GM12878 (cell line): ENCODE data around the gene CRYAB. TPM values are rescaled to one million over a fixed set of nuclear protein-coding genes. Genes with fewer than 3 reads are reported as not detected.

Experiments
- ATAC-seq: fragments of 200-7000 bp; cut with Tn5 transposase; 3 replicates; pipeline ENCODE4 v1.9.1; 2020; ENCODE audit warnings: mild to moderate bottlenecking, moderate library complexity
- BruUV-seq: library from RNA; stranded (reverse); fragments of 400-500 nt; replicated peaks from 2 replicates; lab custom pipeline; 2021; lab: Mats Ljungman, UMichigan
- CTCF ChIA-PET: fragments of 300-600 bp; sonication (Branson Sonifier 250); formaldehyde crosslinking; extraction: SDS; loops from one replicate; lab custom pipeline; 2021; ENCODE audit warnings: inconsistent platforms; lab: Yijun Ruan, JAX
- POLR2A ChIA-PET: fragments of 350-600 bp; formaldehyde crosslinking; extraction: SDS; loops from one replicate; lab custom pipeline; 2021; ENCODE audit warnings: inconsistent platforms; lab: Charles Lee
- RAD21 ChIA-PET: fragments of 300-600 bp; sonication (Branson Sonifier 250); formaldehyde crosslinking; loops from one replicate; lab custom pipeline; 2023; ENCODE audit warnings: antibody characterized with exemption; ENCODE audit not compliant: unreplicated experiment; lab: Charles Lee
- SMC1A ChIA-PET: fragments of 300-600 bp; sonication (Branson Sonifier 250); formaldehyde crosslinking; loops from one replicate; lab custom pipeline; 2023; ENCODE audit not compliant: unreplicated experiment, uncharacterized antibody; lab: Charles Lee
- DNase-seq: peaks from one replicate; pipeline ENCODE4 v3.0.0-alpha.2; 2011; ENCODE audit warnings: low read depth, low spot score
- FAIRE-seq: peaks from 3 replicates; lab custom pipeline; 2011; peaks lifted over from hg19 to GRCh38; lab: Jason Lieb, UNC
- H2AFZ ChIP-seq: 2 replicates; pipeline ENCODE4 v1.6.0; 2011; ENCODE audit warnings: low read depth, low read length, control low read depth; ENCODE audit not compliant: control insufficient read depth
- H3K27ac ChIP-seq: 2 replicates; pipeline ENCODE4 v1.5.1; 2011; ENCODE audit warnings: control low read depth; ENCODE audit not compliant: control insufficient read depth, insufficient read depth
- H3K27me3 ChIP-seq, 2 experiments: replicated peaks in 1 of 2; 2 replicates each; pipeline versions ENCODE4 v1.6.0 to v1.6.1; 2011; ENCODE audit warnings: low read length in 1 of 2; ENCODE audit not compliant: control insufficient read depth in 2 of 2, insufficient read depth in 2 of 2
- H3K36me3 ChIP-seq, 2 experiments: 2 replicates each; pipeline ENCODE4 v1.5.1; 2011; ENCODE audit warnings: low read length in 1 of 2; ENCODE audit not compliant: control insufficient read depth in 2 of 2, insufficient read depth in 2 of 2
- H3K4me1 ChIP-seq: 2 replicates; pipeline ENCODE4 v1.6.1; 2011; ENCODE audit warnings: mild to moderate bottlenecking, low read length, moderate library complexity, mixed read lengths; ENCODE audit not compliant: control insufficient read depth, insufficient read depth
- H3K4me2 ChIP-seq: 2 replicates; pipeline ENCODE4 v1.6.0; 2011; ENCODE audit warnings: control low read depth; ENCODE audit not compliant: control insufficient read depth, insufficient read depth
- H3K4me3 ChIP-seq: fragments of 200-600 bp; sonication (generic); 2 replicates; pipeline ENCODE4 v1.5.1; 2016
- H3K79me2 ChIP-seq: 2 replicates; pipeline ENCODE4 v1.6.0; 2011; ENCODE audit warnings: low read length; ENCODE audit not compliant: control insufficient read depth, insufficient read depth
- H3K9ac ChIP-seq: 2 replicates; pipeline ENCODE4 v1.8.0; 2011; ENCODE audit warnings: low read length, control low read depth, mixed read lengths; ENCODE audit not compliant: control insufficient read depth, insufficient read depth
- H3K9me3 ChIP-seq: replicated peaks from 3 replicates; pipeline ENCODE4 v1.5.1; 2011; ENCODE audit warnings: mild to moderate bottlenecking, low read length; ENCODE audit not compliant: control insufficient read depth, insufficient read depth
- H4K20me1 ChIP-seq: 2 replicates; pipeline ENCODE4 v1.6.0; 2011; ENCODE audit not compliant: control insufficient read depth, insufficient read depth
- ASH2L ChIP-seq: fragments of 300-600, 200-600 bp; sonication (generic); IDR thresholded peaks from 2 replicates; pipeline ENCODE4 v1.6.1; 2017; ENCODE audit warnings: low read depth, mild to moderate bottlenecking, borderline replicate concordance
- BCL3 ChIP-seq: IDR thresholded peaks from 2 replicates; pipeline ENCODE4 v1.6.1; 2011; ENCODE audit warnings: borderline replicate concordance, low read depth, mild to moderate bottlenecking, moderate library complexity, low read length; ENCODE audit not compliant: insufficient read depth, poor library complexity, severe bottlenecking
- CREB1 ChIP-seq: IDR thresholded peaks from 2 replicates; pipeline ENCODE4 v1.6.1; 2012; ENCODE audit warnings: low read depth, mild to moderate bottlenecking, inconsistent platforms
- EP300 ChIP-seq, 2 experiments: fragments of 150-350 bp in 1 of 2; IDR thresholded peaks; 2 replicates each; pipeline ENCODE4 v1.6.1; 2011 to 2012; ENCODE audit warnings: low read depth in 2 of 2, low read length in 2 of 2, borderline replicate concordance in 1 of 2, improper control_type of control experiment in 1 of 2, inconsistent platforms in 1 of 2; ENCODE audit not compliant: control insufficient read depth in 1 of 2
- ESRRA ChIP-seq: IDR thresholded peaks from 2 replicates; pipeline ENCODE4 v1.6.1; 2012; ENCODE audit warnings: mild to moderate bottlenecking, low read length, improper control_type of control experiment
- EZH2 ChIP-seq: IDR thresholded peaks from 2 replicates; pipeline ENCODE4 v1.6.1; 2012; ENCODE audit warnings: low read depth, mild to moderate bottlenecking, control low read depth, inconsistent platforms, low read length, borderline replicate concordance; ENCODE audit not compliant: control insufficient read depth
- JUNB ChIP-seq: IDR thresholded peaks from 2 replicates; pipeline ENCODE4 v1.6.1; 2016; ENCODE audit warnings: antibody characterized with exemption, mild to moderate bottlenecking
- JUND ChIP-seq: IDR thresholded peaks from 2 replicates; pipeline ENCODE4 v1.6.1; 2012; ENCODE audit warnings: low read depth, mild to moderate bottlenecking, low read length, improper control_type of control experiment, moderate library complexity
- NR2C1 ChIP-seq: fragments of 450-650 bp; IDR thresholded peaks from 2 replicates; pipeline ENCODE4 v1.6.1; 2017; ENCODE audit warnings: antibody characterized with exemption, mild to moderate bottlenecking, moderate library complexity
- POLR2A ChIP-seq: IDR thresholded peaks from 2 replicates; pipeline ENCODE4 v1.6.1; 2011; ENCODE audit warnings: low read depth, mild to moderate bottlenecking, low read length
- RBBP5 ChIP-seq: fragments of 200-600 bp; sonication (generic); conservative IDR thresholded peaks from 2 replicates; pipeline ENCODE4 v1.6.1; 2016
- SUPT20H ChIP-seq: IDR thresholded peaks from 2 replicates; pipeline ENCODE4 v1.6.1; 2011; ENCODE audit warnings: low read depth, mild to moderate bottlenecking, low read length, moderate library complexity, borderline replicate concordance; ENCODE audit not compliant: control insufficient read depth
- TCF3 ChIP-seq: IDR thresholded peaks from 2 replicates; pipeline ENCODE4 v1.6.1; 2012; ENCODE audit warnings: low read depth, mild to moderate bottlenecking, low read length, borderline replicate concordance; ENCODE audit not compliant: insufficient read depth
- USF1 ChIP-seq: IDR thresholded peaks from 2 replicates; pipeline ENCODE4 v1.6.1; 2011; ENCODE audit warnings: borderline replicate concordance, low read depth, mild to moderate bottlenecking, moderate library complexity, mixed read lengths, low read length; ENCODE audit not compliant: insufficient read depth; ENCODE audit errors: extremely low read length
- ZBED1 ChIP-seq: IDR thresholded peaks from 2 replicates; pipeline ENCODE4 v1.6.1; 2016; ENCODE audit warnings: borderline replicate concordance
- ZNF274 ChIP-seq: IDR thresholded peaks from one replicate; pipeline ENCODE4 v1.8.0; 2011; ENCODE audit not compliant: insufficient read length, insufficient read depth
- ZNF384 ChIP-seq: IDR thresholded peaks from 2 replicates; pipeline ENCODE4 v1.6.1; 2012; ENCODE audit warnings: low read depth, mild to moderate bottlenecking, low read length, improper control_type of control experiment, borderline replicate concordance
- WGBS: methylation state at CpG from one replicate; pipeline ENCODE4 v1.1.6; 2016; ENCODE audit warnings: low lambda C conversion rate; ENCODE audit not compliant: insufficient replicate concordance, insufficient coverage; ENCODE audit errors: missing lambda C conversion rate; 5-methylcytosine and 5-hydroxymethylcytosine counted together
- in situ Hi-C: fragments of 300-500 bp; cut with MboI; formaldehyde crosslinking; loops from 9 replicates; pipeline ENCODE4 v1.14.3; 2018; ENCODE audit warnings: mixed read lengths
- intact Hi-C: fragments of 100-400 bp; cut with micrococcal nuclease; formaldehyde crosslinking; loops from one replicate; pipeline ENCODE4 v1.14.2; 2022; ENCODE audit not compliant: unreplicated experiment
- polyA plus RNA-seq, 11 experiments: library from polyadenylated mRNA; depleted of rRNA in 4 of 11; unstranded in 6 of 11; stranded (reverse) in 5 of 11; fragments of >200 nt; fragmentation: Nextera tagmentation in 4 of 11; fragmentation: Illumina TruSeq in 1 of 11; extraction: Ambion mirVana in 4 of 11; extraction: Trizol in 1 of 11; gene quantifications; 1 replicate in 1 of 11; 2 replicates in 10 of 11; pipeline versions ENCODE4 v1.2.1 to v1.2.3, GENCODE V29; 2011 to 2016; ENCODE audit warnings: inconsistent platforms in 2 of 11, missing spikeins in 2 of 11, low read depth in 1 of 11
- total RNA-seq, 4 experiments: library from RNA; depleted of rRNA in 3 of 4; stranded (reverse); fragments of >200 nt in 3 of 4; fragmentation: Illumina TruSeq in 1 of 4; extraction: Trizol in 1 of 4; gene quantifications; 2 replicates each; pipeline versions ENCODE4 v1.2.1 to v1.2.3, GENCODE V29; 2013 to 2021

CRYAB gene
- total and polyA plus RNA-seq, 10 of the 15 experiments (the other 5 are each of a cell fraction or from before 2014, with no cell fraction given), result 0.72 to 1.0 TPM; not detected in 8

GRCh38 chr11:111942829-111943228 lies 31.3 kb upstream of the CRYAB start:
- Histone ChIP-seq H3K4me2 (no peak overlapping the region), H3K36me3 (no peaks in the 10 kb centered on the region), H3K79me2 (no peaks in the 10 kb centered on the region), H3K4me3 (no peak overlapping the region), H3K27ac (no peak overlapping the region)
- FAIRE-seq, result no peak
- RAD21 ChIA-PET, result no interaction called here
- intact Hi-C loops, result no loop called here
- TF ChIP-seq TCF3 (no peak), ZBED1 (no peak), JUNB (no peak), ASH2L (no peak), EP300 (IDR thresholded peaks at IDR 0.05; ENCODE audit: borderline replicate concordance in 1 of 2, control insufficient read depth in 1 of 2, low read depth in 2 of 2, low read length in 2 of 2) (no peak), BCL3 (no peak), CREB1 (no peak), JUND (no peak), RBBP5 (no peak), SUPT20H (no peak), POLR2A (no peak), USF1 (no peak), ZNF384 (no peak), EZH2 (no peak), ZNF274 (no peak), NR2C1 (no peak), ESRRA (no peak)
- TF ChIP-seq, all 136 proteins: peak for 0
- in situ Hi-C loops, result loop anchor here (10.0 kb wide), 1 partner anchor 58 kb away; no protein-coding TSS in a partner anchor
- POLR2A ChIA-PET, result interaction anchor here (0.6 kb wide), 2 partner anchors 17 to 383 kb away, joined by 3 to 4 read pairs; no protein-coding TSS in a partner anchor
- WGBS, result 73% methylated on average over 7 of the region's 7 CpGs
- Histone ChIP-seq H3K27me3 (no peaks in the 10 kb centered on the region), H2AFZ (no peak overlapping the region), H3K9ac (no peak overlapping the region), H4K20me1 (no peaks in the 10 kb centered on the region), H3K4me1 (peaks cover 21% of the 10 kb centered on the region), H3K9me3 (no peaks in the 10 kb centered on the region)
- DNase-seq (no peak), ATAC-seq (no peak)
- CTCF ChIA-PET, result interaction anchor here (0.6 to 2.0 kb wide), 4 partner anchors 11 to 599 kb away, joined by 3 to 8 read pairs (median 4); no protein-coding TSS in a partner anchor
- no TSS peak for BruUV-seq
- SMC1A ChIA-PET, result no interaction called here
